ENCODE measurements around the gene SMOC2.

GRCh38 chr6:168676552-168677322 is 235.8 kb downstream of the SMOC2 start:
- TF ChIP-seq SMC3 (IDR thresholded peaks at IDR 0.05; ENCODE audit: low read depth, low read length): no peak
- TF ChIP-seq CTCF (conservative IDR thresholded peaks at IDR 0.05; ENCODE audit: low read depth, low read length): no peak
- no peak for TF ChIP-seq MAZ (IDR thresholded peaks at IDR 0.05; ENCODE audit: borderline replicate concordance, low read depth, low read length)
- TF ChIP-seq RCOR1 (IDR thresholded peaks at IDR 0.05; ENCODE audit: insufficient replicate concordance, low read length): no peak
- TF ChIP-seq RAD21 (IDR thresholded peaks at IDR 0.05; ENCODE audit: low read length): no peak
- TF ChIP-seq RFX5 (IDR thresholded peaks at IDR 0.05; ENCODE audit: low read depth, low read length): no peak

Data from IMR-90 (cell line).